HG03175 (cell line): ENCODE results near the gene NDFIP2.
A peak's percentile ranks its signal among the peaks of the same experiment; 100 is the strongest.

Experiments
- ATAC-seq: cut with Tn5 transposase; IDR thresholded peaks from one replicate; pipeline ENCODE4 v1.9.1; 2021; ENCODE audit warnings: mild to moderate bottlenecking, moderate library complexity; ENCODE audit not compliant: unreplicated experiment

NDFIP2 gene

GRCh38 chr13:79492918-79493594 is 12.1 kb downstream of the NDFIP2 start:
- no peak for ATAC-seq

DNA sequence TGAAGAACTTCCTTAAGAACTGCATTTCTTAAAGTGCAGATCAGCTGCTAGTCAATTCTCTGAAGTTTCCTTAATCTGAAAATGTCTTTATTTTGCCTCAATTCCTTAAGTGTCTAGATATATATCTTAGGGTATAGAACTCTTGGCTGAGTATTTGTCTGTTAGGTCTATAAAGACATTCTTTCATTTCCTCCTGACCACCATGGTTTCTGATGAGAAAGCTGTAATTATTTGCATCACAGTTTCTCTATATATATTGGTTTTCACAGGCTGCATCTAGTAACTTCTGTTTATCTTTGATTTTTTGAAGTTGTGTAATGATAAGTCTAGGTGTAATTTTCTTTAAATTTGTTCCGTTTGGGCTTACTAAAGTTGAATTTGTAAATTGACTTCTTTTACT is 15.2 kb downstream of the NDFIP2 start:
- ATAC-seq = peak; percentile 84

DNA sequence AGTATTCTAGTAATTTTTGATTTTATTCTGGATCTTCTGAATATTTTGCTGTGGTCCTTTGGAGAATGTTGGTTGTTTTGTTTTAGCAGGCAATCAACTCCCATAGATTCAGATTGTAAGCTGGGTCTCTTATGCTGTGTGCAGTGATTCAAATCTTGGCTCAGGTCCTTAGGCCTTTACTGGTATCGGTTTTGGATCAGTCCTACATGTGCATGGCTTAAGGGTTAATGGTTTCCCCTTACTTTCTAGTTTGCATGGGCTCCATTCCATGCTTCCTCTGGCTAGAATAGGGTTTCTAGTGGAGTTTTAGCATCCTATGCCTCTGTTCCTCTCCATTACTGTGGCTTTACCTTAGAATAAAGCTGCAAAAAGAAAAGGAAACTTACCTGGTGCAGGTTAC is 16.1 kb downstream of the NDFIP2 start:
- ATAC-seq = no peak

DNA sequence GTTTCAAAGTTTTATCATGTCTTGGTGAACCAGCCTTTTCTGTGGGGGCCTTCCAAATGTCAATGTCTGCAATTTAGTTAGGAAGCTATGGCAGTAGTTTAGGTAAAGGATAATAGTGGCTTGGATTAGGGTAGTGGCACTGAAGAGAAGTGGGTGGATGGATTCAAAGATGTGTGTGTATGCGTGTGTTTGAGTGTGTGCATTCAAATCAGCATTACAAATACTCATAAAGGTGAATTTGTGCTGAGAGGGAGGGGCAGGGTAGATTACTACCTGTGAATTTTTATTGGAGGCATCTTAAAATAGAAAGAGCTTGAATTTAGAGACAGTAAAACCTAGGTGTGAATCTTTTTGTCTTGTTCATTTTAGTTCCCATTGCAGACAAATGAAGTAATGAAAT is 16.9 kb downstream of the NDFIP2 start:
- ATAC-seq = no peak

DNA sequence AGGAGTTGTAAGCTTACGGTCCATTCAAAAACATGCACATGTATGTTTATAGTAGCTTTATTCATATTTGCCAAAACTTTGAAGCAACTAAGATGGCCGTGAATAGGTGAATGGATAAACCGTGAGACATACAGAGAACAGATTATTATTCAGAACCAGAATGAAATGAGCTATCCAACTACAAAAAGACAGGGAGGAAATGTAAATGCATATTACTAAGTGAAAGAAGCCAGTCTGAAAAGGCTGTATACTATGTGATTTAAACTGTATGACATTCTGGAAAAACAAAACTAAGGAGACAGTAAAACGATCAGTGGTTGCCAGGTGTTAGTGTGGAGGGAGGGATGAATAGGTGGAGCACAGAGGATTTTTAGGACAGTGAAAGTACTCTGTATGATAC is 19.9 kb downstream of the NDFIP2 start:
- ATAC-seq = no peak

- ATAC-seq = no peak
These were observed 20.7 kb downstream of the NDFIP2 start for GRCh38 chr13:79501538-79502232.

GRCh38 chr13:79502859-79503468 is 22.0 kb downstream of the NDFIP2 start:
- ATAC-seq = no peak

DNA sequence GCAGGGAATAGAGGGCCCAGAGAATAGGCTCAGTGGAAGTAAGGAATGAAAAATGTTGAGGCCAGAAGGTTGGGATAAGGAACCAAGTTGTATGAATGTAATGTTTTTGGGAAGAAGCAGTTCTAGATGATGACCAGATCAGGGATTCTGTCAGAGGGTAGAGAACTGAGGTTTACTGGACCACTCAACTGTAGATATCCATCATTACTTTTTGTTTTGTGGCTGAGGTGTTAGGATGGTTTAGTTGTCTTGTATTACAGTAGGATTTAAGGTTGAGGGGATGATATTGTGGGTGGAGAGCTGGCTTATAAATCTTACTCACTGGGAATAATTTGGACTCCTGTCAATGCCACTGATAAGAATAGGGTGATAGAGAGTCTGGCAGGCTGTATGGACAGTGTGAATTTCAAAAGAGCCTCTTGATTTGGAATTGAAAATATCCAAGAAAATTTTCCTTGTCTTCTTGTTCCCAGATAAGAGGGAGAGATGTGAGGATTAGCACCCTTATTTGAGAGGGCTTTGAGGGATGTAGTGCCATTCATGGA is 22.6 kb downstream of the NDFIP2 start:
- no peak for ATAC-seq

DNA sequence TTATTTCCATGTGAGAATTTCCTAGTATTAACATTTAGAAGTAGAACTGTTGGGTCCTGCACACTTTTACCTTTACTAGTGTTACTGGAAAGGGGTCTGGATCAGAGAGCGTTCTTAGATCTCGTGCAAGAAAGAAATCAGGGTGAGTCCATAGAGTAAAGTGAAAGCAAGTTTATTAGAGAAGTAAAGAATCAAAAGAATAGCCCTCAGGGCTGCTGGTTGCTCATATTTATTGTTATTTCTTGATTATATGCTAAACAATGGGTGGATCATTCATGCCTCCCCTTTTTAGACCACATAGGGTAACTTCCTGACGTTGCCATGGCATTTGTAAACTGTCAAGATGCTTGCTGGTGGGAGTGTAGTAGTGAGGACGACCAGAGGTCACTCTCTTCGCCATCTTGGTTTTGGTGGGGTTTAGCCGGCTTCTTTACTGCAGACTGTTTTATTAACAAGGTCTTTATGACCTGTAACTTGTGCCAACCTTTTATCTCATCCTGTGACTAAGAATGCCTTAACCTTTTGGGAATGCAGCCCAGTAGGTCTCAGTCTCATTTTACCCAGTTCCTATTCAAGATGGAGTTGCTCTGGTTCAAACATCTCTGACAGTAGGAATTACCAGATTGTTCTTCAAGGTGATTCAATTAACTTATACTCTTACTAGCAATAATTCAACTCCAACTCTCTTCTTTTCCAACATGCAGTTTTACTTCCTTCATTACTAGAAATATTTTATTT is 27.4 kb downstream of the NDFIP2 start:
- ATAC-seq = no peak

DNA sequence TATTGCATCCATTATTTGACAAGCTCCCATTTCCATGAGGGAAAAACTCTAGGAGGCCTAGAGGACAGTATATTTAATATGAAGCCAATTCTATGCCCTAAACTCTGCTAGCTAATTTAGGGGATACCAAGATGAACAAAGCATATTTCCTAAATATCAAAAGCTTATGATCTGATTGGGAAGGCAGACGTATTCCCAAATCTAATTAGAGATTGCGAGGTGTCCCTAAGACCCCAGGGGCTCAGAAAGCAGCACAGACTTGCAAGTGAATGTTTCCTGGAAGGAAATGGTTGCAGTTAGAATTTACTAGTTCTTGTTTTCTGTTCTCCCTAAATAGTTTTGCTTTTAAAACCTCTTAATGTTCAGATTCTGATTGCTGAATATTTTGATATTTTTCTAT is 30.7 kb downstream of the NDFIP2 start:
- ATAC-seq = no peak

DNA sequence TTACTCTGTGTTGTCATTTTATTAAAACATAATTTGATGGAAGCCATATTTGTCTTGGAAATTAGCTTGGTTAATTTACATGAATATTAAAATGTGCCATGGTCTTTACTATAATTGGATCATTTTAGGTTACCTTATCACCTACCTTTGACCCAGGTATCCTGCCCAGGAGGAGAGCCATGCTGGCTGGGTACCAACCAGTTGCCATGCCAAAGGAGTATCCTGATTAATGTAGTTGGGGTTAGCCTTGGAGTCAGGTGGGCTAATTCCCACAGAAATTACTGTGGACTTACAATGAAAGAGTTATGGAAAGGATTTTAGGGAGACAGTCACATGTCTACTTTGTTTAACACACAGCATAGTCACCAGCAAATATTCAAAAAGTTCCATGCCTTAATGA is 32.0 kb downstream of the NDFIP2 start:
- ATAC-seq = no peak

DNA sequence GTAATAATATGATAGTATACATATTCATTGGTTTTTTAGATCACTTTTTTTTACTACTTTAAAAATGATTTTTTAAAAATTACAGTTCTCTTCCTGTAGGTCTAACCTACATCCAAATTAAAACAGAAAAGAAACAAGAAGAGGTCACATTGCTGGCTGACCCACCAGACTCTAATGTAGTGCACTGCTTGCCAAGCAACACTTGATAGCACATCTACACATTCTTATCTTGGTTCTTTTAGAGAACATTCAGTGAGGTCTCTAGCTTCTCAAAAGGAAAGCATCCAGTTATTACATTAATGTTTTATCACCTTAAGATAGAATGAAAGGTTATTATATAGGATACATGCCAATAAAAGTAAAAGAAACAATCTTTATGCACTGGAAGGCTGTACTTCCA is 35.6 kb downstream of the NDFIP2 start:
- no peak for ATAC-seq

DNA sequence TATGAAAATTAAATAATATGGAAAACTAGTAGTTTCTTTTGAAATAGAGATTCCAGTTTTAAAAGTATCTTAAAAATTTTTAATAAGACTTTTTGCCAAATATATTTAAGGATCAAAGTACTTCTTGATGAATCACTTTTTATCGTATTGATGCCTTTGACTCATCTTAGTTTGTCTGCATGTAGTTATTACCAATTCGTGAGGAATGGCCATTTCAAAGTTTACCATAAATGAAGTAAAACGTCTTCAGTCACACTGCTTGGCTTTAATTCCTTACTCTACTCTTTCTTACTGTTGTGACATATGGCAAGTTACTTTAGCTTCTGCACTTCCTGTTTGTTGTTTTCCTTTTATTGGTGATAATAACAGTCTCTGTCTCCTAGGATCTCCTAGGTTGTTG is 38.3 kb downstream of the NDFIP2 start:
- ATAC-seq = no peak

- ATAC-seq = peak; percentile 94
These were observed 41.6 kb downstream of the NDFIP2 start for GRCh38 chr13:79522583-79522982.

DNA sequence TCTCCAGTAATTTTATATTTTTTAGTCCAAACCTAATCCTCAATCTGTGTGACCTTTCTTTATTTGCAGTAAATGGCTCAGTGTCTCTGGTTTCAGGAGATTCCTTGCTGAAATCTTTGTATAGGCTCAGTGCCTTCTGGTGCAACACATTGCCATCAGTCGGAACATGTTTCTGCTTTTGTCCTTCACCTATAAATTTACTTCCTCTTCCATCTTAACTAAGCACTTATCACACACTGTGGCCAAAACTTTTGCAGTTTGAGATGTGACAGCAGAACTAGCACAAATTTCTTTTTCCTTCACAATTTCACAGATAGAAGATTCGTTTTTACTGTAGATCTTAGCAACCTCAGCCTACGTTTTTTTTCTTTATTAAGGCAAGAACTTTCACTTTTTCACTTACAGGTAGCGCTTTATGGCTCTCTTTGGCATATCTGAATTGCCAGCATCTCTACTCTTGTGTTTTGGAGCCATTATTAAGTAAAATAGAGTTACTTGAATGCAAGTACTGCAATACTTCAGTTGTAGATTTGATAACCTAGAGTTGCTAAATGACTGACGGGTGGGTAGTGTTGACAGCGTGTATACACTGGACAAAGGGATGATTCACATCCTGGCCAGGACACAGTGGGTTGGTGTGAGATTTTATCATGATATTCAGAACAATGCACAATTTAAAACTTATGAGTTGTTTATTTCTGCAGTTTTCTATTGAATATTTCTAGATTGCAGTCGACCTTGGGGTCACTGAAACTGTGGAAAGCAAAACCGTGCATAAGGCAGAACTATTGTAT is 44.3 kb downstream of the NDFIP2 start:
- peak; percentile 37 for ATAC-seq

- no peak for ATAC-seq
These were observed 46.7 kb downstream of the NDFIP2 start for GRCh38 chr13:79527698-79528097.

DNA sequence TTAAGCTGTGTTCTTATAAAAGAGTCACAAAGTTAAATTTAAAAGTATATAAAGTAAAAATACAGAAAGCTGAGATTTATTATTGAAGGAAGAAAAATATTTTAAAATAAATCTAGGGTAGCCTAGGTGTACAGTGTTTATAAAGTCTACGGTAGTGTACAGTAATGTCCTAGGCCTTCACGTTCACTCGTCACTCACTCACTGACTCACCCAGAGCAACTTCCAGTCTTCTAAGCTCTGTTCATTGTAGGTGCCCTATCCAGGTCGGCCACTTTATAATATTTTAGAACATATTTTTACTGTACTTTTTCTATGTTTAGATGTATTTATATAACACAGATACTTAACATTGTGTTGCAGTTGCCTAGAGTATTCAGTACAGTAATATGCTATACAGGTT is 47.4 kb downstream of the NDFIP2 start:
- ATAC-seq = no peak

GRCh38 chr13:79528759-79529191 is 47.8 kb downstream of the NDFIP2 start:
- ATAC-seq = no peak

- no peak for ATAC-seq
These were observed 48.9 kb downstream of the NDFIP2 start for GRCh38 chr13:79529817-79530216.

- ATAC-seq = no peak
These were observed 49.3 kb downstream of the NDFIP2 start for GRCh38 chr13:79530270-79530669.
